Measurements from ENCODE around the gene PRCC.

PRCC gene

GRCh38 chr1:156813750-156814570 lies 46.6 kb downstream of the PRCC start:
- DNase-seq (ENCODE audit: low read depth) = no peak

DNA sequence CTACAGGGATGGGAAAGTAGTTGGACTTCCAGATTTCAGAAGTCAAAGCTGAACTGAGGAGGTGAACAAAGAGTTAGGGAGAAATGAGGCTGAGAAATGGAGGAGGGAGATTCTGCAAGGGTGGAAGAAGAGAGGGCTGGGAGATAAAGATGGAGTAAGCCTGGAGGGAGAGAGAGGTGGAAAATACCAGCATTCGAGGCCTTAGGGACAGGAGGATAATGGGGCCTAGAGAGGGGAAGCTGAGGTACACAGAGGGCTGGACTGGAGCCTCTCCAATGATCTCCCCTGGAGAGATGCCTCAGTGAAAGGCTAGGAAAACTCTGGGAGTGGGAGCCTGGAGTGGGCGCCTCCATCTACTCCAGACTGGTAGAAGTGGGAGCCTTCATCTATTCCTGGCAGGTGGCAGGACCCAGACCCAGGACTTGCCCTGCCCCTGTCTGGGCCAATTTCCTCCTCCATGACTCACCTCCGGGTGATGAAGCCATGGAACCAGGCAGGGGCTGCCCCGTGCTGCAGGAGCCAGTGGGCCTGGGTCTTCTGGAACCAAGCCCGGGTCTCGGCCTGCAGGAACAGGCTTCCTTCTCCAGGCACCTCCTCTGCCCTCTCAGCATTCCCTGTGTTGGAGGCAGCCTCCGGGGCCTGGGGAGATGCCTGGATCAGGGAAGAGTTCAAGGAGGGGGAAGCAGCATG lies 47.4 kb downstream of the PRCC start:
- DNase-seq (ENCODE audit: low read depth) = no peak

DNA sequence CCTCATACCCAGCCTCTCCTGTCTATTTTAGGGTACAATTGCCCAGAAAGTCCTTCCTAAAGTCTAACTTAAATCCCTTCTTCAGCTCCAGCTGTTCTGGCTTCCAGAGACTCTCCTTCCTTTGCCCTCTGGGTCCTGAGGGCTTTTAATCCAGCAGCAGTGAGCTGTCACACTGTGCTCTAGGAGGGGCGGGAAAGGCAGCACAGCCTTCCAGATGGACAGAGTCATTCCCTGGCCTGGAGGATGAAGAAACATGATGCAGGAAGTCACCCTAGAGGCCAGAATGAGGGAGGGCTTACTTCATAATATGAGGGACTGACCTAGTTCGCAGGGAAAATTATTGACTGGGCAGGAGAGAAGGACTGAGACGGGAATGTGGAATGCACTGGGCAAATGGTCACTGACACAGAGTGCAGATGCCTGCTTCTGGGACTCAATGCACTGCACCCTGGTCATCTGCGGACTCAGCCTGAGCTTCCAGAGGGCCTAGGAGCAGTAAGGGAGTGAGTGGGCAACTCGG lies 48.0 kb downstream of the PRCC start:
- DNase-seq (ENCODE audit: low read depth) = no peak

DNA sequence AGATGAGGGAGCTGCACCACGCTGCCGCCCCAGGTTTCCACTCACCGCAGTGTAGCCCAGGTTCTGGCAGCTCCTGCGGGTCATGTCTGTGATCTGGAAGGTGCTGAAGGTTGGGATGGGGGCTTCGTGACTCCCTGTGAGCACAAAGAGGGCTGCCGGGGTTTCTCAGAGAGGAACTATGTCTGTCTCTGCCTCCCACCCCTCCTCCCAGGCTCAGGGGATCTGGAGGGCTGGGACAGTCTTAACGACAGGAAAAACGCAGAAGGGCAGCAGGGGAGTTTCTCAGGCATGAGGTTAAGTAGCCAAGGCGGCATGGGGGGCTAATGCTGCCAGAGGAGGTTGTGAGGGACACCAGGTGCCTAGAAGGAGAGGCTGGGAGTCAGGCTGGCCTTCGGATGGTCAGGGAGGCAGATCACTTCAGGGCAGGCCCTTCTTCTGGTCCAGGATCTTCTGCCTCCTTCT lies 48.7 kb downstream of the PRCC start:
- DNase-seq (ENCODE audit: low read depth) = no peak

DNA sequence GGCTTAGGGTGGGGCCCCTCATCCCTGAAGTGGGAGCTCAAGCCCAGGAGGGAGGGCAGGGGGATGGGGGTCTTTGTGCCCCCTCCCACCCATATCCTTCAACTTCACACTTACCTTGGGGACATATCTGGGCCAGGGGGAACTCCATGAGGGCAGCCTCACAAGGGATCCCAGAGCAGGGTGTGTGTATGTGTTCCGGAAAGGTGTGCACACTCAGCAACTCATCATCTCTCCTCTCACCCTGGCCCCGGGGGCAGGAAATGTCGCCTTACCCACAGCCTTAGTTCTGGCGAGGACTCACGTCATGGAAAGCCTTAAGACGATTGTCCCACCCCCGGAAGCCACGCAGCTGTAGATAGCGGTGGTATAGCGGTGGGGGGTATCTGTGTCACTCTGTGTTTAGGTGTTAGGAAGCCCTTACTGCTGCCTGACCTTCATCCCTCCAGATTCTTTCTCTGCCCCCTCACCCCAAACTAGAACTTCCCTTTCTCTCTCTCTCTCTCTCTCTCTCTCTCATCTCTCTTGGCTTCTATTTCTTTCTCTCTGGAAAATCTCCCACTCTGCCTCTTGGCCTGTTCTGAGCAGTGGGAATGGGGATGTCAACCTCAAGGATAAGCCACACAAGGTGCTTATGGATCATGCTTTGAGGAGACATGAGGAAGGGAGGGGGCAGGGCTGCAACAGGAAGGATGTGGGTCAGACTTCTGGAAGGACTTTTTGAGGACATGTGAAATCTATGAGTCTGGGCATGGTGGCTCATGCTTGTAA lies 49.4 kb downstream of the PRCC start, which contains the start of gene SH2D2A:
TSS of gene SH2D2A (minus strand) at position 288 of the 768 bp plus-strand sequence. CDS start at position 148, 140 bp downstream.
- peak; percentile 98 for DNase-seq (ENCODE audit: low read depth)

GRCh38 chr1:156821801-156822200 lies 54.5 kb downstream of the PRCC start:
- no peak for DNase-seq (ENCODE audit: low read depth)

- no peak for DNase-seq (ENCODE audit: low read depth)
These were observed 55.3 kb downstream of the PRCC start for GRCh38 chr1:156822680-156823079.

- DNase-seq (ENCODE audit: low read depth) = no peak
These were observed 56.0 kb downstream of the PRCC start for GRCh38 chr1:156823210-156823790.

DNA sequence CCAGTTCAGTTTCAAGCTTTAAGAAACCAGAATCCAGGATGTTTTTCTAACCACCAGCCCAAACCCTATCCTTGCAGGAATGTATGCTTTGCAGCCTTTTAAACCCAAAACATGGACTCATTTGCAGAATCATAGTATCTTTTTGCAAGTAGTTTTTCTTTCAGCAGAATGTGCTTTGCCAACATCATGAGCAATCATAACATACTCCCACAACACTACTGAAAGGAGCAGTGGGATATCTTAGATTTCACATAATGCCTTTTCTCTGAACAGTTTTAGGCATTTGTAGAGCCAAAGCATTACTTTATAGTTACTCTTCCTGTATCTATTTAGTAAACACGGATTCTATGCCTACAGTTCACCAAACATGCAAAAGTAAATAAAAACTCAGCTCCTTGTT lies 59.3 kb downstream of the PRCC start:
- DNase-seq (ENCODE audit: low read depth) = no peak

DNA sequence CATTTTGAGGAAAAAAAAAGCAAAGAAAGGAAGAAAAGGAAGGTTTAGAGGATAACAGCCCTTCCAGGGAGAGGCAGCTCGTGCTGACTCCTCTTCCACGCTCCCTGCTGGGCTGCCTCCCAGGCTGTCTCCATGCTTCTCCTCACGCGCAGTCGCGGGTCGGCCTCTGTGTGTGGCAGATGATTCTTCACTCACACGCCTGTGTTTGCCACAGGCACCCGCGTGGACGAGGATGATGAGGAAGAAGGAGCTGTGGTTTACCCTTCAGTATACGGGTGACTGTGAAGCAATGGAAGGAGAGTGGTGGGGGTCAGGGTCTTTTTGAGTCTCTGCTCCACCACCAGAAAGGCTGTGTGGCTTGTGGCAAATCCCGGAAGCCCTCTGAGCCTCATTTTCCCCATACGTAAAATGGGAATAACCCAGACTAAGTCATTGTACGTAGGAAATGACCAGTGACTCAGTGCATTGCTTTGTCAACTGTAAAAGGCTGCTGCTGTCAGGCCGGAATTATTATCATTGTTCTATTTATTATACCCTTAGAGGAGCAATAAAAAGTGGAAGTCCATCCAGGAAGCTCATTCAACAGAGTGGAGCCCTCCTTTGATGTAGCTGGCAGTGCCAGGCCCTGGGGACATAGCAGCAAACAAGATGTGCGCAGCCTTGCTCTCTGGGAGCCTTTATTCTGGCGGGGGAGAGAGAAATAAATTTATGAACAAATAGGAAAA lies 61.2 kb downstream of the PRCC start:
- DNase-seq (ENCODE audit: low read depth) = no peak

DNA sequence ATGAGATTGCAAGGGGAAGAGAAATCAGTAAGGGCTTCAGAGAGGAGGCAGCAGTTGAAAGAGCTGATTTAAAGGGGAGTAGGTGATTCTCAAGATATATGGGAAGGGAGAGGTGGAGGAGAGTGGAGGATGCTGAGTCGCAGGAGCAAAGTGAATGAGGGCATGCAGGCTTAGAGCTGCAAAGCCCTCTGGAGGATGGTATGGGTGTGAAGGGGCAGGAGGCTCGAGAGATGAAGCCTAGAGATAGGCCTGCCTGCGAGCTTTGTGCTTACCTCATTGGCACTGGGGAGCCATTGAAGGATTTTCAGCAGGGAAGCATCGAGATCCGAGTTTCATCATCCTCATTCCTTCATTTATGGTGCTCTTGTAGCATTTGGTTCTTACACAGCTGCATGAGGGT lies 65.1 kb downstream of the PRCC start:
- no peak for DNase-seq (ENCODE audit: low read depth)

GRCh38 chr1:156833603-156834002 lies 66.3 kb downstream of the PRCC start:
- DNase-seq (ENCODE audit: low read depth) = no peak

- DNase-seq (ENCODE audit: low read depth) = no peak
These were observed 67.0 kb downstream of the PRCC start for GRCh38 chr1:156834322-156834721.

DNA sequence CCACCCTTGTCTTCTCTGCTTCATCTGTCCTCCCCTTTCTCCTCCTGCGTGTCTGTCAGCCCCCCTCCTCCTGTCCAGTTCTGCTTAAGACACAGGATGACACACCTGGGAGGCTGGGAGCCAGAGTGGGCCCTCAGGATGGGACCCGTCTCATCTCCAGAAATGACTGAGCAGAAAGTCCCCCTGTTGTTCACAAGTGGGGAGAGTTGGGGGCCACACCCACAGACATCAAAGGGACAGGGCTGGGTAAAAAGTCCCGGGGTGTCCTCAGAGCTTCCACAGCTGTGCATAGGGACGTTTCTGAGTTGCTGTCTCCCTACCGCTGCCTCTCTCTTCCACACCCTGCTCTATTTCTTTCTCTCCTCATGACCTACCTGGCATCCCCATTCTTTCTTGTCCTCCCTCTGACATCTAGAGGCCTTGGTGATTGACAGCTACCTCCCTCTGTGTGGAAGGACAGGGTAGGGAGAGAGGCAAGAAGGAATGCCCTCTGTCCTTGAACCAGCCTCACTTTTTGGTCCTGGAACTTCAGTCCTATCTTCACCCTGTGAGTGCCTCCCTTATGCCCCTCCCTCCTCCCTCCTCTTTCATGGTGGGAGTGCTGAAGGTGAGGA lies 68.8 kb downstream of the PRCC start:
- no peak for DNase-seq (ENCODE audit: low read depth)

DNA sequence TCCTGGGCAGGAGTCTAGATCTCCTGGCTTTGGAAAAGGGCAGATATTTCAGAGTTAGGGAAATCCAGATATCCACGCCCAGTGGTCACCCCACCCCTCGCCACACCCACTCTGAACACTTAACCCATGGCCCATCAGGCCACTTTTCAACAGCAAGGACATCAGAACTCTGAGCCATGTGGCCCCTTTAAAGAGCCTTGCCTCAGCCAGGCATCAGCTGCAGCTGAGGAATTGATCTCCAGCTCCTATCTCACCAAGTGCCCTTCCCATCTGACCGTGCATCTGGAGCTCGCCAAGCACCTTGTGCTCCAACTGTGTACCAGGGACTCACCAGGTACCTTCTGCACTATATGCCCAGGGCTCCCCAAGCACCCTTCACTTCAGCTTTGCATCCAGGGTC lies 69.6 kb downstream of the PRCC start:
- DNase-seq (ENCODE audit: low read depth) = no peak

DNA sequence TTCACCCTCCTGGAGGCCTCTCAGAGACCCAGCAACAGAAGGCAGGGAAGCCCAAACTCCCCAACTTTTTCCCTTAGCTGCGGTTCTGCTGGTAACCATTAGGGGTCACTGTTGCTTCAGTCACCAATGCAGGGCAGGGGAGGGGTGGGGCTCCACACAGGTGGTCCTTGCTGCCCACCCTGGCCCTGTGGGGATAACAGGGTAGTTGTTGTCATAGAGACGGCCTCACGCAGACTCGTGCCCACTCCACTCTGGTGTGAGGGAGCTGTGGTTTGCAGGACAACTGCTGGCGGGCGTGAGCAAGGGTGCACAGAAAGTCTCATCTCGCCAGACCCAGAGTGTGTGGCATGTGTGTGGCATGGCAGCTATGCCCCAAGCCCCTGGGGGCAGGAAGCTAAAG lies 71.6 kb downstream of the PRCC start:
- DNase-seq (ENCODE audit: low read depth) = no peak

DNA sequence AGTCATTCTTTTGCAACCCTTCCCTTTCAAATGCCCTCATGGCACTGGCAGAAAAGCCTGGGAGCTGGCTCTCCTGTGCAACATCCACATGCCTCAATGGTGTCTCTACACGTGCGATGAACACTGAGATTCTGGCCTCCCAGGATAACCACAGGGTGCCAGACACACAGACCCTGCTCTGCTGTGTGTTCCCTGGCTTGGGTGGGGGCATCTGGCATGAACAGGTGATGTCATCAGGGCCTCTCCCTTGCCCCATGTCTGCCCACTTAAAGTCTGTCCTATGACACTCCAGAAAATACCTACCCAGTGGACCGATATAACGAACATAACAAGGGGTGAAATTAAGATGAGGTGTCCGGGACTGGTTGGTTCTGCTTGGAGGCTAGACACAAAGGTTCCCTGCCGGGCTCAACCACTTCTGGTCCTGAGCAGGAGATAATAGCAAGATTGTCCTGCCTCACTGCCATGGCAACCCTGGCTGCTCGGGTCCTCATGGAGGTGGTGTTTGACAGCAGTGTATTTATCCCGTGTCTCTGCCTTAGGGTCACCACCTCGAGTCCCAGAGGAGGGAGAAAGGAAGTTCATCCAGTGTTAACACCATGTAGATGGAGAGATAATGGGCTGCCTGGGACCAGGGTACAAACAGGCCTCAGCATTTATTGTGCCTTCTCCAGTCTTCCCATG lies 72.2 kb downstream of the PRCC start:
- DNase-seq (ENCODE audit: low read depth) = no peak

GRCh38 chr1:156840186-156840897 lies 73.0 kb downstream of the PRCC start:
- DNase-seq (ENCODE audit: low read depth) = no peak

- DNase-seq (ENCODE audit: low read depth) = no peak
These were observed 73.6 kb downstream of the PRCC start for GRCh38 chr1:156840898-156841279.

Measured in CMK (cell line).